HG03469 (cell line): ENCODE results near the gene PLEKHJ1.
"Not testable (repeated sequence)": the region's sequence is repeated elsewhere in the genome, so short reads cannot be mapped to it uniquely, and the experiment has no call there.

Experiments used
- ATAC-seq: cut with Tn5 transposase; IDR thresholded peaks from one replicate; pipeline ENCODE4 v1.9.1; 2021; ENCODE audit warnings: mild to moderate bottlenecking, moderate library complexity, moderate number of reproducible peaks; ENCODE audit not compliant: unreplicated experiment

PLEKHJ1 gene, protein sequence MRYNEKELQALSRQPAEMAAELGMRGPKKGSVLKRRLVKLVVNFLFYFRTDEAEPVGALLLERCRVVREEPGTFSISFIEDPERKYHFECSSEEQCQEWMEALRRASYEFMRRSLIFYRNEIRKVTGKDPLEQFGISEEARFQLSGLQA

GRCh38 chr19:2236314-2237050 is at the start of gene PLEKHJ1, which contains the start of gene SF3A2:
Gene PLEKHJ1 (minus strand): TSS chr19:2236329. CDS start chr19:2236248, 81 bp downstream.
Gene SF3A2 (plus strand): TSS chr19:2236824. CDS start chr19:2243419, 6,595 bp downstream.
- peak; percentile 41 for ATAC-seq

DNA sequence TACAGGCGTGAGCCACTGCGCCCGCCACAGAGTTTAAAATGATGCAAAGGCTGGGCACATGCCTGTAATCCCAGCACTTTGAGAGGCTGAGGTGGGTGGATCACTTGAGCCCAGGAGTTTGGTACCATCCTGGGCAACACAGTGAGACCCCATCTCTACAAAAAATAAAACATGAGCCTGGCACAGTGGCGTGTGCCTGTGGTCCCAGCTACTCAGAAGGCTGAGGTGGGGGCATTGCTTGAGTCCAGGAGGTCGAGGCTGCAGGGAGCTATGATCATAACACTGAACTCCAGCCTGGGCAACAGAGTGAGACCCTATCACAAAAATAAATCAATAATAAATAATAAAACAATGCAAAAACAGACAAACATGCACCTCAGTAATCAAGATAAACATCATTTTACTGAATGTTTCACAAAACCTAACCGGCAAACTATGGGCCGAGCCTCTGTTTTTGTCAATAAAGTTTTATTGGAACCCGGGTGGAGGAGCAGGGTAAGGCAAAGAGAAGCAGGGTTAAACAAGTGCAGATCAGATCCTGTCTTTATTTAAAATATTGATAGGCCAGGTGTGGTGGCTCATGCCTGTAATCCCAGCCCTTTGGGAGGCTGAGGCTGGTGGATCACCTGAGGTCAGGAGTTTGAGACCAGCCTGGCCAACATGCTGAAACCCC is 47.8 kb upstream of the PLEKHJ1 start:
- no peak for ATAC-seq

- ATAC-seq: no peak
These were observed 46.7 kb upstream of the PLEKHJ1 start for GRCh38 chr19:2282862-2283237.

DNA sequence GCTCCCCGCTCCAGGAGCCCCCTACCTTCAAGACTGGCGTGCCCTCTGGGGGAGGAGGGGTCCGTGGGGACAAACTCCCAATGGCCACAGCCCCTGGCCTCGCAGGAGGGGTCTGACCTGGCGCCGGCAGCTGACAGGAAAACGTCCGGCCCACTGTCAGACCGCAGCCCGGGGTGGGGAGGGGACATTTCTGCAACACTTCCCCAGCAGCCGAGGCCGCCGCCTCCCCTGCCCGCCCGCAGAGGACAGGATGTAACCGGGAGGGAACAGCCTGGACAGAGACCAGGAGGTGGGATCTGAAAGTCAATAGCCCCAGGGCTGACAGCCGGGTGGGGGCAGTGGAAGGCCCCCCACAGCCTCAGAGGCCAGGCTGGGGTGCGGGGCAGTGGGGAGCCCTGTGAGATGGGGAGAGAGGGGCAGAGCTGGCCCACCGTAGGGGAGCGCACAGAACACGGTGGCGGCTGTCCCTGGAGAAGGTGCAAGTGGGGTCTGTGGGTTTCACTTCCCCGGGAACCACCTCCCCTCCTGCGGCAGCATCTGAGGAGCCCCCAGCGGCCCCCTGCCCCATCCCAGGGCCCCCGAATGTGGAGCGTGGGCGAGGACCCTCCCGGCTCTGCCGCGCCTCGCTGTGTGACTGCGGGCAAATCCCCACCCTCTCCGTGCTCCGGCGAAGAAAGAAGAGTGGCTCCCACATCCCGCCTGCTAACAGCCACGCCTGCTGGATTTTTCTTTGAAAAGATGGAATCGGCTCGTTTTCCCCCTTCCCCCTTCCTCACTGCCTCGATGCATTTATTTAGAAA is 46.1 kb upstream of the PLEKHJ1 start, which contains the start of gene PEAK3:
PEAK3 (minus strand) TSS at position 114 of the 800 bp plus-strand sequence. CDS start 1,244 bp downstream, outside the sequence.
- no peak for ATAC-seq

- not testable (repeated sequence) for ATAC-seq
These were observed 45.3 kb upstream of the PLEKHJ1 start for GRCh38 chr19:2281265-2282061.

- no peak for ATAC-seq
These were observed 44.6 kb upstream of the PLEKHJ1 start for GRCh38 chr19:2280633-2281264.

DNA sequence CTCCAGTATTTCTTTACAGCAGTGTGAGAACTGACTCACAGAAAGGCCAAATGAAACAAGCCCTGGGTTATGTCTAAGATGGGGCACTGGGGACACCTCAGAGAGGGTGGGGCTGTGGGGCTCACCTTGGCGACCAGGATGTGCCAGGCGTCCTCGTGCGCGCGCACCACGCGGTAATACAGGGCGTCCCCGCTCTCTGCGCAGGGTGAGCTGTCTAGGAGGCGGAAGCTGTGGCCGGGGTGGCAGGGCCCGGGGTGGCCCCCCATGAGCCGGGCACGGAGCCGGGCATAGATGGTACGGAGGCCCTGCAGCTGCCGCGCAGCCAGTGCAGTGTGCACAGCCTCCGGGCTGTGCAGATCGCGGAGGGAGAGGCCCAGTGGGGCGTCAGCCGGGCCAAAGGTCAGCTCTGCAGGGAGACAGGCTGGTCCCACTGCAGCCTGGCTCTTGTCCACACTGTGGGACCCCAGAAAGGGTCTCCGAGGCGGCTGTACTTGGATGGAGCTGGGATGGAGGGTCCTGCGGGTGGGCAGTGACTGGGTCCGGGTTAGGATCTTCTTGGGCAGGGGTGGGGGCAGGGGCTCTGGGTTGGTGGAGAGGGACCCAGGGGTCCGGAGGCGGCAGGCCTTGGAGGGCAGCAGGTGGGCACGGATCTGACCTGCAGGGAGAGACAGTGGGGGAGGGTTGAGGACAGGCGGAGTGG is 42.5 kb upstream of the PLEKHJ1 start:
- no peak for ATAC-seq

GRCh38 chr19:2277138-2277537 is 41.0 kb upstream of the PLEKHJ1 start:
- ATAC-seq: no peak

GRCh38 chr19:2276429-2276986 is 40.4 kb upstream of the PLEKHJ1 start:
- no peak for ATAC-seq

GRCh38 chr19:2275588-2276428 is 39.7 kb upstream of the PLEKHJ1 start:
- ATAC-seq: no peak

DNA sequence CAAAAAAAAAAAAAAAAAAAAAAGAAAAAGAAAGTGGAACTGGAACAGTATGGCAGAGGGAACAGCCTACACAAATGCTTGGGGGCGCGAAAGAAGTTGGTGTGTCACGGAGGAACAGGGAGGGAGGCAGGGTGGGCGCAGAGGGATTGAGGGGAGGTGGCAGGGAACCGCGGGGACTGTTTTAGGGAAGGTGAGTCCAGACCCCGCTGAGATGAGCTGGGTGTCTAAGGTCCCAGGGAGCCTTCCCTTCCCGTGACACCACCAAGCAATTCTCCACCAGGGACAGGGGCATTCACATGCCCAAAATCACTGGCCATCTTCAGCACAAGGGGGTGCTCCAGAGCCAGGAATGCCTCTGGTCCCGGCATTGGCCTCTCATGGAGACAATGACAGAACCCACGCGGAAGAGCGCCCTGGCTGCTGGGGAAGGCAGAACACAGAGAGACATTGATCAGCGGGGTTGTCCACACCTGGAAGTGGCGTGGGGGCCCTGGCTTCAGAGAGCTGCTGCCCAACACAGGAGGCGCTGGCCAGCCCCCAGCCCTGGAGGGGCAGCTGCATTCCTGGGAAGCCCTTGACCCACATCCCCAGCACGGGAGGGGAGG is 38.9 kb upstream of the PLEKHJ1 start:
- ATAC-seq: no peak

DNA sequence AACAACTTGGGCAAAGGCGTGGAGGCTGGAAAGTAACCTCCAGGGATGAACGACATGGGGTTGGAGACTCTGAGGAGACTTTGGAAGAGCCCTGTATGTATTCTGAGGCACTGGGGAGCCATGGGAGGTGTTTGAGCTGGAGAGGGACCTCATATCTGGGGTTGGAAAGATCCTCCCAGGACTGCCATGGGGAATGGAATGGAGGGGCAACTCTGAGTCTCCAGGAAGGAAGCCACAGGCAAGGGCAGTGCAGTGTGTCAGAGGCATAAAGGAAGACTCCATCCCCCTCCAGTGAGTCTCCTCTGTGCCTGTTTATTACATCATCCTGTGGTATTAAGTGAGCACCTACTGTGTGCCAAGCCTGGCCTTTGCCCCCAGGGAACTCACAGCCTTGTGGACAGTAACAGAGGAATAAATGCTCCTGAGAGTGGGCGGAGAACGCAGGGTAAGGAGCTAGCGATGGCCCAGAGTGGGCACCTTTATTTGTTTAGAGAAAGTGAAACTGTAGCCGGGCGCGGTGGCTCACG is 38.1 kb upstream of the PLEKHJ1 start:
- no peak for ATAC-seq

DNA sequence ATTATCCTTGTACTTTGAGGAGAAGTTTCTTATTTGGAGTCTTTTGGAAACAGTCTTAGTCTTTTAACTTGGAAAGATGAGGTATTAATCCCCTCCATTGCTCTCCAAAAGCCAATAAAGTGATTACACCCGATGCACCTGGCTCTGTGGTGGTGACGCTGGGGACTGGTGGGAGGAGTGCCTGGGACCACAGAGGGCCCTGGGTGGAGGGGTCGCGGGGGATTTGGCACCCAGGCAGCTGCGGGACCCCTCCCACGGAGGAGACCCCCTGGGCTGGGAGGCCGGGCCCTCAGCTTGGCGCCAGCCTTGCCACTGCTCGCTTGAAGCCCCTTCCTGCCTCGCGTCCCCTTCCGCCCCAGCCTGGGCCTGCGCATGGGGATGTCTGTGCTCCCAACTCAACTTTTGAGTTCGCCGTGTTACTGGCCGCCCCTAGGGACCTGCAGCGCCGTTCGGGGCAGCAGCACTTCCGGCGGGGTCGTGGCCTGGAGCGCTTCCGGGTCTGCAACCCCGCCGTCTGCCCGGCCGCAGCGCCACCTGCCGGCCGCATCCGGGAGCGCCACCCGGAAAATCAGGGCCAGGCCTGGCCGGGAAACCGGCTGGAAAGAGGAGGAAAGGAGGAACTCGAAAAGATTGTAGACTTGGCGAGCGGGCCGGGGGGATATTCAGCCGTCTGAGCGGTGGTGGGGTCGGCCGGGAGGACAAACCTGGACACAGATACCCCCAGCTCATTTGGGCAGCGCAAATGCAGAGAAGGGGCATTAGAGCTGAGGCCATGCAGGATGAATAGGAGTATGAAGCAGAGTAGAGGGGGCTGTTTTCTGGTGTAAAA is 37.4 kb upstream of the PLEKHJ1 start:
- no peak for ATAC-seq

DNA sequence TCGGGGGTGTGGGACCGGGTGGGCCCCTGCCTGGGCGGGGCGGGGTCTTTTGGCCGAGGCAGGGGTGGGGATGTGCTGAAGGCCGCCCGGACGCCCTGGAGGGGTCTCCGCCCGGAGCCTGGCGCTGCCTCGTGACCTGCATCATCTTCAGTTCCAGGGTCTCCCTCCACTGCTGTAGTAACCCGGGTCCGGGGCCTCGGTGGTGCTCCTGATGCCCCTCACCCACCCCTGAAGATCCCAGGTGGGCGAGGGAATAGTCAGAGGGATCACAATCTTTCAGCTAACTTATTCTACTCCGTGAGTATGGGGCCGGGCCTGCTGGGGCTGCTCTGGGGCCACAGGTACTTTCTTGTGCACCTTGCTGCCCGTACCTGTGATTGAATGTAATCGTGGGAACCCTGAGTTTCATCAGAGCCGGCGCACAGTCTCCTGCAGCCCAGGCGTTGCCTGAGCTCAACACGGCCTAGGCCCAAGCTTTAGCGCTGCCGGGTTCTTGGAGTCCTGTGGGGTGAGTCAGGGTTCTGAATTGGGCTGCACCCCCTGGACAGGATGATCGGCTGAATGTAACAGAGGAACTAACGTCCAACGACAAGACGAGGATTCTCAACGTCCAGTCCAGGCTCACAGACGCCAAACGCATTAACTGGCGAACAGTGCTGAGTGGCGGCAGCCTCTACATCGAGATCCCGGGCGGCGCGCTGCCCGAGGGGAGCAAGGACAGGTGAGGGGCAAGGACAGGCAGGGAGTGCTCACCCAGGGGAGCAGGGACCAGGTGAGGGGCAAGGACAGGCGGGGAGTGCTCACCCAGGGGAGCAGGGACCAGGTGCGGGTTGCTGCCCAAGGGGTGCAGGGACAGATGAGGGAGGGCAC is 35.3 kb upstream of the PLEKHJ1 start:
- ATAC-seq: no peak

DNA sequence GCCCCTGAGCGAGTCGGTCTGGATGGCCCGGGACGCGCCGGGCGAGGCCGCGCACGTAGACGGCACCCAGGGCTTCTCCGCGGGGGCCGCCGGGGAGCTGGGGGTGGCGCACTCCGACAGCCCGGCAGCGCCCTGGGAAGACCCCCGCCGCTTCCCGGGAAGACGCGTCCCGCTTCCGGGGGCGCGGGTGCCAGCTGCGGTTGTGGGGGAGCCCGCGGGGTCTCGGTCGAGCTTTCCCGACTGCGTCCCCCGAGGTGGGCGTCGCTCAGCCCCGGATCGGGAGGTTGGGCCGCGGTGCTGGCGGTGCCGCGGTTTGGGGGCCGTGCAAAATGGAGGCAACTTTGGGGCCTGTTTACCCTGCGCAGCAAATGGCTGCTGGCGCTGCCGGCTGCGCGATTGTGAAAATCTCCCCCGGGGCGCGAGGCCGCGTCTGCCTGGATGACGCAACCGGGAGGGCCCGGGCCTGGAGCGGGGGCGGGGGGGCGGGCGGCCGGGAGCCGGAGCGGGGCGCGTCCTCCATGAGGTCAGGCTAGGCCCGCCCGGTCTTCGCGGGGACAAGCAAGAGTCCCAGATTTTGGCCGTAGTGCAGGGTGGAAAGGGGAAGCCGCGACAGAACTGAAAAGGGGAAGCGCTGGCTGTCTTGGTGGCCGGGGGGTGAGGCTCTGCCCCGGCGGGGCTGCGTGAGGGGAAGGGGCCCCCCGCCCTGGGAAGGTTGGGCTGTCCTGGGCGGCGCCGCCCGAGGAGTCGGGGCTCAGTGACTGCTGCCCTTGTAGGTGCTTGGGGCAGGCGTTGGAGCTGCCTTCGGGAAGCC is 34.5 kb upstream of the PLEKHJ1 start:
- no peak for ATAC-seq
